ENCODE measurements around the gene TXNDC16.

GRCh38 chr14:52412426-52412825, 139.9 kb downstream of the TXNDC16 start:
- TF ChIP-seq, protein P1, sequence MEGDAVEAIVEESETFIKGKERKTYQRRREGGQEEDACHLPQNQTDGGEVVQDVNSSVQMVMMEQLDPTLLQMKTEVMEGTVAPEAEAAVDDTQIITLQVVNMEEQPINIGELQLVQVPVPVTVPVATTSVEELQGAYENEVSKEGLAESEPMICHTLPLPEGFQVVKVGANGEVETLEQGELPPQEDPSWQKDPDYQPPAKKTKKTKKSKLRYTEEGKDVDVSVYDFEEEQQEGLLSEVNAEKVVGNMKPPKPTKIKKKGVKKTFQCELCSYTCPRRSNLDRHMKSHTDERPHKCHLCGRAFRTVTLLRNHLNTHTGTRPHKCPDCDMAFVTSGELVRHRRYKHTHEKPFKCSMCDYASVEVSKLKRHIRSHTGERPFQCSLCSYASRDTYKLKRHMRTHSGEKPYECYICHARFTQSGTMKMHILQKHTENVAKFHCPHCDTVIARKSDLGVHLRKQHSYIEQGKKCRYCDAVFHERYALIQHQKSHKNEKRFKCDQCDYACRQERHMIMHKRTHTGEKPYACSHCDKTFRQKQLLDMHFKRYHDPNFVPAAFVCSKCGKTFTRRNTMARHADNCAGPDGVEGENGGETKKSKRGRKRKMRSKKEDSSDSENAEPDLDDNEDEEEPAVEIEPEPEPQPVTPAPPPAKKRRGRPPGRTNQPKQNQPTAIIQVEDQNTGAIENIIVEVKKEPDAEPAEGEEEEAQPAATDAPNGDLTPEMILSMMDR (IDR thresholded peaks at IDR 0.05; ENCODE audit: insufficient read depth, low read depth, low read length) = no peak
- no peak for TF ChIP-seq EZH2 (IDR thresholded peaks at IDR 0.05; ENCODE audit: insufficient read depth, low read length)

All from astrocyte (in vitro differentiated cells and primary cell).